Measurements from ENCODE around the gene MOB3C.
"Not testable (repeated sequence)": the region's sequence is repeated elsewhere in the genome, so short reads cannot be mapped to it uniquely, and the experiment has no call there.

Gene MOB3C

GRCh38 chr1:46616277-46617107 lies at the start of gene MOB3C:
Gene MOB3C, minus strand, starts transcription at chr1:46616811. Its CDS starts 3,490 bp downstream, at chr1:46613321.
- TF ChIP-seq CTCF (IDR thresholded peaks at IDR 0.05; ENCODE audit: insufficient read depth, low read length, missing control alignments): no peak
- POLR2A ChIA-PET: interaction anchor here (0.7 to 1.3 kb wide), 6 partner anchors 10 to 52 kb away, joined by 3 to 10 read pairs (median 4); partner anchors contain the start of gene MKNK1
- peak within 1 kb of the TSS; percentile 88 for H3K4me3 ChIP-seq (ENCODE audit: low read depth, low read length)
- CTCF ChIA-PET: interaction anchor here (0.7 to 3.7 kb wide), 6 partner anchors 12 to 172 kb away, joined by 3 to 23 read pairs (median 4); partner anchors contain the start of gene MKNK1
- peak; percentile 28 for DNase-seq (ENCODE audit: low read depth, low spot score)

GRCh38 chr1:46665983-46666382 lies 49.4 kb upstream of the MOB3C start:
- ChIA-PET POLR2A (no interaction called here), CTCF (interaction anchor here (1.6 kb wide), 1 partner anchor 118 kb away, joined by 4 read pairs; no protein-coding TSS in a partner anchor)
- H3K4me3 ChIP-seq (ENCODE audit: low read depth, low read length): no peak overlapping the region
- TF ChIP-seq CTCF (IDR thresholded peaks at IDR 0.05; ENCODE audit: insufficient read depth, low read length, missing control alignments): no peak
- no peak for DNase-seq (ENCODE audit: low read depth, low spot score)

GRCh38 chr1:46662919-46663318 lies 46.3 kb upstream of the MOB3C start:
- DNase-seq (ENCODE audit: low read depth, low spot score); H3K4me3 ChIP-seq (ENCODE audit: low read depth, low read length); POLR2A ChIA-PET; CTCF ChIA-PET: not testable (repeated sequence)

GRCh38 chr1:46660116-46660515 lies 43.5 kb upstream of the MOB3C start:
- DNase-seq (ENCODE audit: low read depth, low spot score); H3K4me3 ChIP-seq (ENCODE audit: low read depth, low read length); POLR2A ChIA-PET; CTCF ChIA-PET: not testable (repeated sequence)

- CTCF ChIA-PET: no interaction called here
- no peak for TF ChIP-seq CTCF (IDR thresholded peaks at IDR 0.05; ENCODE audit: insufficient read depth, low read length, missing control alignments)
- H3K4me3 ChIP-seq (ENCODE audit: low read depth, low read length): no peak overlapping the region
- DNase-seq (ENCODE audit: low read depth, low spot score): no peak
- POLR2A ChIA-PET: no interaction called here
Observed at GRCh38 chr1:46659307-46659870, 42.8 kb upstream of the MOB3C start.

- ChIA-PET POLR2A (no interaction called here), CTCF (interaction anchor here (1.2 kb wide), 1 partner anchor 65 kb away, joined by 3 read pairs; no protein-coding TSS in a partner anchor)
- no peak for TF ChIP-seq CTCF (IDR thresholded peaks at IDR 0.05; ENCODE audit: insufficient read depth, low read length, missing control alignments)
- no peak for DNase-seq (ENCODE audit: low read depth, low spot score)
- no peak overlapping the region for H3K4me3 ChIP-seq (ENCODE audit: low read depth, low read length)
Observed at GRCh38 chr1:46657775-46658174, 41.2 kb upstream of the MOB3C start.

GRCh38 chr1:46656643-46657042 lies 40.0 kb upstream of the MOB3C start:
- H3K4me3 ChIP-seq (ENCODE audit: low read depth, low read length): no peak overlapping the region
- ChIA-PET POLR2A (no interaction called here), CTCF (no interaction called here)
- no peak for DNase-seq (ENCODE audit: low read depth, low spot score)
- TF ChIP-seq CTCF (IDR thresholded peaks at IDR 0.05; ENCODE audit: insufficient read depth, low read length, missing control alignments): no peak
